GM23338 (cell line): ENCODE measurements around the gene CALR. TPM values are rescaled to one million over a fixed set of nuclear protein-coding genes. Genes with fewer than 3 reads are reported as not detected.
A peak's percentile ranks its signal among the peaks of the same experiment; 100 is the strongest.
"Not testable (repeated sequence)": the region's sequence is repeated elsewhere in the genome, so short reads cannot be mapped to it uniquely, and the experiment has no call there.

ENCODE experiments used
- ATAC-seq: fragments of 200-7000 bp; cut with Tn5 transposase; 3 replicates; pipeline ENCODE4 v1.9.1; 2020
- DNase-seq: peaks from one replicate; pipeline ENCODE4 v3.0.0-alpha.2; 2015; ENCODE audit warnings: low spot score
- H2AFZ ChIP-seq: fragments of 200-600 bp; sonication (generic); 2 replicates; pipeline ENCODE4 v1.8.0; 2016; ENCODE audit warnings: antibody characterized with exemption, mild to moderate bottlenecking, moderate library complexity
- H3F3A ChIP-seq: fragments of 200-600 bp; sonication (generic); replicated peaks from 2 replicates; pipeline ENCODE4 v1.8.0; 2017; ENCODE audit warnings: antibody characterized with exemption, mixed run types, low read depth
- H3K27ac ChIP-seq: fragments of 200-600 bp; sonication (generic); 2 replicates; pipeline ENCODE4 v1.6.1; 2016; ENCODE audit warnings: low read depth
- H3K27me3 ChIP-seq: fragments of 200-600 bp; sonication (generic); 2 replicates; pipeline ENCODE4 v1.8.0; 2016; ENCODE audit warnings: mild to moderate bottlenecking, mixed run types, moderate library complexity; ENCODE audit not compliant: insufficient read depth
- H3K36me3 ChIP-seq: fragments of 200-600 bp; sonication (generic); 2 replicates; pipeline ENCODE4 v1.8.0; 2016; ENCODE audit warnings: mild to moderate bottlenecking; ENCODE audit not compliant: insufficient read depth
- H3K4me1 ChIP-seq: fragments of 200-600 bp; sonication (generic); 2 replicates; pipeline ENCODE4 v1.8.0; 2016; ENCODE audit warnings: mild to moderate bottlenecking, moderate library complexity; ENCODE audit not compliant: insufficient read depth
- H3K4me2 ChIP-seq: fragments of 200-600 bp; sonication (generic); 2 replicates; pipeline ENCODE4 v1.7.1; 2017; ENCODE audit warnings: mixed run types
- H3K4me3 ChIP-seq: fragments of 200-600 bp; sonication (generic); 2 replicates; pipeline ENCODE4 v1.6.1; 2016; ENCODE audit warnings: mixed run types
- H3K79me2 ChIP-seq: fragments of 200-600 bp; sonication (generic); replicated peaks from 2 replicates; pipeline ENCODE4 v1.8.0; 2017; ENCODE audit warnings: mild to moderate bottlenecking; ENCODE audit not compliant: insufficient read depth
- H3K9me2 ChIP-seq: fragments of 200-600 bp; sonication (generic); 2 replicates; pipeline ENCODE4 v1.8.0; 2017; ENCODE audit not compliant: insufficient read depth
- H4K20me1 ChIP-seq: fragments of 200-600 bp; sonication (generic); replicated peaks from 2 replicates; pipeline ENCODE4 v1.8.0; 2017; ENCODE audit warnings: mild to moderate bottlenecking; ENCODE audit not compliant: insufficient read depth
- H3K27ac Mint-ChIP-seq: 2 replicates; pipeline ENCODE4 v1.8.0; 2020; ENCODE audit warnings: inconsistent platforms, mild to moderate bottlenecking, moderate library complexity, mixed read lengths
- H3K27me3 Mint-ChIP-seq: 3 replicates; pipeline ENCODE4 v1.8.0; 2022; ENCODE audit warnings: low read depth, mild to moderate bottlenecking, moderate library complexity, mixed read lengths, inconsistent platforms; ENCODE audit not compliant: insufficient read depth, poor library complexity
- H3K36me3 Mint-ChIP-seq: 3 replicates; pipeline ENCODE4 v1.8.0; 2021; ENCODE audit warnings: low read depth, mild to moderate bottlenecking, inconsistent platforms, moderate library complexity, mixed read lengths
- H3K4me1 Mint-ChIP-seq: 3 replicates; pipeline ENCODE4 v1.8.0; 2020; ENCODE audit warnings: mild to moderate bottlenecking, inconsistent platforms, mixed read lengths
- H3K4me3 Mint-ChIP-seq: 3 replicates; pipeline ENCODE4 v1.8.0; 2021; ENCODE audit warnings: moderate library complexity, mild to moderate bottlenecking, inconsistent platforms, mixed read lengths
- H3K9me3 Mint-ChIP-seq: 3 replicates; pipeline ENCODE4 v1.8.0; 2020; ENCODE audit warnings: moderate library complexity, mild to moderate bottlenecking, inconsistent platforms, mixed read lengths
- EZH2phosphoT487 ChIP-seq: fragments of 200-600 bp; sonication (generic); IDR thresholded peaks from one replicate; pipeline ENCODE4 v1.8.1; 2018; ENCODE audit warnings: antibody characterized with exemption; ENCODE audit not compliant: unreplicated experiment
- JUNB ChIP-seq: IDR thresholded peaks from one replicate; pipeline ENCODE4 v1.6.1; 2016; ENCODE audit warnings: antibody characterized with exemption; ENCODE audit not compliant: unreplicated experiment
- POLR2AphosphoS5 ChIP-seq: IDR thresholded peaks from 2 replicates; pipeline ENCODE4 v1.6.1; 2016; ENCODE audit warnings: antibody characterized with exemption, low read depth
- STAT1 ChIP-seq: IDR thresholded peaks from one replicate; pipeline ENCODE4 v1.6.1; 2016; ENCODE audit warnings: antibody characterized with exemption; ENCODE audit not compliant: unreplicated experiment
- ZNF331 ChIP-seq: fragments of 250-450 bp; sonication (Bioruptor Pico); IDR thresholded peaks from 2 replicates; pipeline ENCODE4 v1.5.0; 2020; ENCODE audit warnings: low read depth, mild to moderate bottlenecking, moderate library complexity
- ZNF462 ChIP-seq: fragments of 250-450 bp; sonication (Bioruptor Pico); IDR thresholded peaks from 2 replicates; pipeline ENCODE4 v1.5.0; 2020; ENCODE audit warnings: mild to moderate bottlenecking, moderate library complexity
- polyA plus RNA-seq: library from polyadenylated mRNA; unstranded; fragments of >200 nt; fragmentation: Nextera tagmentation; extraction: Ambion mirVana; gene quantifications from 2 replicates; pipeline ENCODE4 v1.2.1, GENCODE V29; 2016
- total RNA-seq: library from RNA; depleted of rRNA; stranded (reverse); fragments of >200 nt; shearing (Covaris generic); gene quantifications from 2 replicates; pipeline ENCODE4 v1.2.3, GENCODE V29; 2014

Gene CALR
- total and polyA plus RNA-seq, 2 experiments from 2014 or later: 760 to 1,131 TPM

DNA sequence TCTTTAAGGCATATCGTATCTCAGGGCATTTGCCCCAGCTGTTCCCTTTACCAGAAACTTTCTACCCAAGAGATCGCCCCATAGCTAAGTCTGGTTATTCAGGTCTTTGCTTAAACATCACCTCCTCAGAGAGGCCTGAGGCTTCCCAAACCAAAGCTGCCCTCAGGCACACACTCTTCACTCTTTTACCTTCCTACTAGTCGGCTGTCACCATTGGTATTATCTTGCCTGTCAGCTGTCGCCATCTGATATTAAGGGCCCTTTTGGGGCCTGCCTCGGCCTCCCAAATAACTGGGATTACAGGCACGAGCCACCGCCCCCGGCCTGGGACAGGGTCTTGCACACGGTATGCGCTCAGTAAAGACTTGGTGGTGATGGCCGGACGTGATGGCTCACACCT lies 17.6 kb downstream of the CALR start (continued):
- no peak for TF ChIP-seq ZNF331 (CRISPR knock-in tag)
- TF ChIP-seq JUNB: no peak
- no peak for TF ChIP-seq STAT1
- TF ChIP-seq EZH2phosphoT487: no peak

GRCh38 chr19:12956446-12957388 lies 18.3 kb downstream of the CALR start, which contains the start of gene GADD45GIP1:
GADD45GIP1 (minus strand) TSS chr19:12957223; CDS start chr19:12957212, 11 bp downstream.
- peak within 1 kb of the TSS; percentile 93 for H3K4me3 Mint-ChIP-seq
- Histone ChIP-seq H4K20me1 (peaks cover 12% of the 10 kb centered on the region; the same call in 1 of the 2 replicates), H3K27ac (peak within 1 kb of the TSS; percentile 84), H3K4me3 (peak within 1 kb of the TSS; percentile 89), H3K79me2 (peaks cover 33% of the 10 kb centered on the region), H3K27me3 (no peaks in the 10 kb centered on the region), H3K36me3 (peaks cover 5% of the 10 kb centered on the region; the same call in 1 of the 2 replicates), H3F3A (peaks cover 34% of the 10 kb centered on the region), H2AFZ (peak within 1 kb of the TSS; percentile 82), H3K4me2 (peak within 1 kb of the TSS; percentile 91), H3K4me1 (peaks cover 16% of the 10 kb centered on the region), H3K9me2 (no peaks in the 10 kb centered on the region)
- no peak for TF ChIP-seq ZNF462
- peak; percentile 85 for TF ChIP-seq POLR2AphosphoS5
- TF ChIP-seq EZH2phosphoT487: no peak
- peaks cover 18% of the 10 kb centered on the region for H3K27me3 Mint-ChIP-seq
- peaks cover 39% of the 10 kb centered on the region for H3K36me3 Mint-ChIP-seq
- peak; percentile 94 for ATAC-seq
- DNase-seq: peak; percentile 87
- peak within 1 kb of the TSS; percentile 94 for H3K27ac Mint-ChIP-seq
- H3K9me3 Mint-ChIP-seq: no peaks in the 10 kb centered on the region; the same call in 1 of the 3 replicates
- peaks cover 29% of the 10 kb centered on the region for H3K4me1 Mint-ChIP-seq

- Histone ChIP-seq H3K4me1 (peaks cover 11% of the 10 kb centered on the region), H3F3A (peaks cover 29% of the 10 kb centered on the region), H4K20me1 (peaks cover 12% of the 10 kb centered on the region; the same call in 1 of the 2 replicates), H3K79me2 (peaks cover 33% of the 10 kb centered on the region), H2AFZ (peak overlapping the region; percentile 82), H3K4me3 (peak overlapping the region; percentile 89), H3K4me2 (peak overlapping the region; percentile 91), H3K27ac (peak overlapping the region; percentile 84)
- H3K36me3 ChIP-seq, H3K27me3 ChIP-seq, DNase-seq, ATAC-seq, H3K9me3 Mint-ChIP-seq, H3K9me2 ChIP-seq: not testable (repeated sequence)
- H3K4me3 Mint-ChIP-seq: peak overlapping the region; percentile 78
- H3K27ac Mint-ChIP-seq: peak overlapping the region; percentile 94
- peaks cover 18% of the 10 kb centered on the region for H3K27me3 Mint-ChIP-seq
- H3K36me3 Mint-ChIP-seq: peaks cover 32% of the 10 kb centered on the region
- peaks cover 28% of the 10 kb centered on the region for H3K4me1 Mint-ChIP-seq
These were observed 19.1 kb downstream of the CALR start for GRCh38 chr19:12957389-12957952.
